Cardiac muscle cell (in vitro differentiated cells and primary cell): Measurements from ENCODE around the gene NHSL2. TPM values are rescaled to one million over a fixed set of nuclear protein-coding genes. Genes with fewer than 3 reads are reported as not detected.

Source experiments
- DNase-seq, 2 donors: peaks; one replicate each; pipeline versions ENCODE4 v3.0.0 to v3.0.0-alpha.2; 2010 to 2017; ENCODE audit warnings: low read depth in 1 of 2, low spot score in 1 of 2
- H3K27ac ChIP-seq: fragments of 200-600 bp; sonication (generic); 2 replicates; pipeline ENCODE4 v1.5.1; 2016
- H3K27me3 ChIP-seq: fragments of 200-600 bp; sonication (generic); 2 replicates; pipeline ENCODE4 v1.6.0; 2016; ENCODE audit warnings: control low read depth
- H3K36me3 ChIP-seq: fragments of 200-600 bp; sonication (generic); 2 replicates; pipeline ENCODE4 v1.5.1; 2016; ENCODE audit warnings: control low read depth
- H3K4me1 ChIP-seq: fragments of 200-600 bp; sonication (generic); 2 replicates; pipeline ENCODE4 v1.8.1; 2017; ENCODE audit warnings: low read depth, mild to moderate bottlenecking, mixed run types
- H3K4me3 ChIP-seq: fragments of 200-600 bp; sonication (generic); 2 replicates; pipeline ENCODE4 v1.5.1; 2016; ENCODE audit warnings: mild to moderate bottlenecking
- H3K9me3 ChIP-seq: fragments of 200-600 bp; sonication (generic); 2 replicates; pipeline ENCODE4 v1.5.1; 2017; ENCODE audit warnings: low read depth, mild to moderate bottlenecking, control low read depth
- polyA plus RNA-seq: library from polyadenylated mRNA; unstranded; fragments of >200 nt; fragmentation: Nextera tagmentation; extraction: Ambion mirVana; gene quantifications from 2 replicates; pipeline ENCODE4 v1.2.1, GENCODE V29; 2016
- total RNA-seq: library from RNA; depleted of rRNA; stranded (reverse); fragments of >200 nt; gene quantifications from 2 replicates; pipeline ENCODE4 v1.2.3, GENCODE V29; 2016
- TF ChIP-seq, protein P1 (sequence below): IDR thresholded peaks from 2 replicates; pipeline ENCODE4 v1.5.1; 2012; ENCODE audit warnings: low read depth, mild to moderate bottlenecking, low read length

Gene NHSL2
- total and polyA plus RNA-seq, 2 experiments from 2014 or later, result 6.6 to 7.9 TPM

DNA sequence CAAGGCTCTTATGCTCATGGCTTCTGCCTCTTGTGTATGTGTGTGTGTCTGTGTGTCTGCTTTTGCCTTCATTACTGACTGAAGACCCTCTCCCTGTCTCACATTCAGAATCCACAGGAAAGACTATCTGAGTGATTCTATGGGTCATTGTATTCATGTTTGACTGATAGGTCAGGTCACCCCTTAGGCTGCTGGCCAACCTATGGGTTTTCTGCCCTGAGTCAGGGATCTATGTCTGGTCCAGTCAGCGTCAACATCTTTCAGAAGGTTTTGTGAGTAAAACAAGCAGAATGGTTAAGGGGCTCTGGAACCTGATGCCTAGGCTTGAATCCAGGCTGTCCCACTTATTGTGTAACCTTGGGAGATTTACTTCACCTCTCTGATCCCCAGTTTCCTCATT lies 30.5 kb downstream of the NHSL2 start:
- peaks cover 10% of the 10 kb centered on the region for H3K4me1 ChIP-seq
- H3K9me3 ChIP-seq, result no peaks in the 10 kb centered on the region
- no peak overlapping the region for H3K4me3 ChIP-seq
- no peak for DNase-seq
- H3K27ac ChIP-seq, result peak overlapping the region; percentile 75
- H3K27me3 ChIP-seq, result no peaks in the 10 kb centered on the region
- H3K36me3 ChIP-seq, result no peaks in the 10 kb centered on the region
- TF ChIP-seq, protein P1, sequence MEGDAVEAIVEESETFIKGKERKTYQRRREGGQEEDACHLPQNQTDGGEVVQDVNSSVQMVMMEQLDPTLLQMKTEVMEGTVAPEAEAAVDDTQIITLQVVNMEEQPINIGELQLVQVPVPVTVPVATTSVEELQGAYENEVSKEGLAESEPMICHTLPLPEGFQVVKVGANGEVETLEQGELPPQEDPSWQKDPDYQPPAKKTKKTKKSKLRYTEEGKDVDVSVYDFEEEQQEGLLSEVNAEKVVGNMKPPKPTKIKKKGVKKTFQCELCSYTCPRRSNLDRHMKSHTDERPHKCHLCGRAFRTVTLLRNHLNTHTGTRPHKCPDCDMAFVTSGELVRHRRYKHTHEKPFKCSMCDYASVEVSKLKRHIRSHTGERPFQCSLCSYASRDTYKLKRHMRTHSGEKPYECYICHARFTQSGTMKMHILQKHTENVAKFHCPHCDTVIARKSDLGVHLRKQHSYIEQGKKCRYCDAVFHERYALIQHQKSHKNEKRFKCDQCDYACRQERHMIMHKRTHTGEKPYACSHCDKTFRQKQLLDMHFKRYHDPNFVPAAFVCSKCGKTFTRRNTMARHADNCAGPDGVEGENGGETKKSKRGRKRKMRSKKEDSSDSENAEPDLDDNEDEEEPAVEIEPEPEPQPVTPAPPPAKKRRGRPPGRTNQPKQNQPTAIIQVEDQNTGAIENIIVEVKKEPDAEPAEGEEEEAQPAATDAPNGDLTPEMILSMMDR, result no peak

DNA sequence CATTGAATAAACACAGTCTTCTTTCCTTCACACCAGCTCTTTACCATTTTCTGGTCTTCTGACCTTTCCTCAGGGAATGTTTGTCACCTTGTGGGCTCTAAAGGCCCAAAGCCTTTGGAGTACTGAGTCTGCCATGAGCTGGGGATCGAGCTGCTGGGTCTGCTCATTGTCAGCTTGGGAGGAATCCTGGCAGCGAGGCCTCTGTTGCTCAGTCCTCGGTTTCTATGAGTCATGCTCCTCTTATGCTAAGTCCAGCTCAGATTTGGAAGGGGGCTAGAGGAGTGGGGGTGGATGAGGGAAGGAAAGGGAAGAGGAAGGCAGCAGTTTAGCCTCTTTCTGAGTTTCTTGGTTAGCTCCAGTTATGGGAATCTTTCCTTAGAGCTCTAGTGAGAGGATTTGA lies 31.1 kb downstream of the NHSL2 start:
- Histone ChIP-seq H3K4me3 (no peak overlapping the region), H3K27ac (peak overlapping the region; percentile 75), H3K4me1 (peaks cover 10% of the 10 kb centered on the region), H3K9me3 (no peaks in the 10 kb centered on the region), H3K36me3 (no peaks in the 10 kb centered on the region), H3K27me3 (no peaks in the 10 kb centered on the region)
- DNase-seq, result peak; percentile 33 to 80
- TF ChIP-seq, protein P1, result no peak

DNA sequence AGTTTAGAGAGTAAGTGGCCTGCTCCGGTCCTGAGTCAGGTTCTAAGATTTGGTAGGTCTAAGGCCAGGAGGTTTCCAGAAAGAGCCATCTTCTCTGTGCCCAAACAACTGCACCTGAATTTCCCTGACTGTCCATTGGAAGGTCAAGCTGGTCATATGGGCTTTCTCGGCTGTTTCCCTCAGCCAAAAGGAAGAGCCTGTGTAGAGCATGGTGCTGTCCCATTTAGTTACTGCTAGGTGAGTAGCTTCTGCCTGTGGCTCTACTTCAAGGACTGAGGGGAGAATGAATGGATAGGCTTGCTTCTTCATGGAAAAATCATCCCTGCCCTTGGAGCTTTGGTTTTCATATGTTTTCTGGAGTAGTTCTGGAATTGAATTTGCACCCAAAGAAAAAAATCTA lies 33.7 kb downstream of the NHSL2 start:
- H3K4me1 ChIP-seq, result peaks cover 10% of the 10 kb centered on the region
- no peaks in the 10 kb centered on the region for H3K27me3 ChIP-seq
- no peak for DNase-seq
- no peaks in the 10 kb centered on the region for H3K9me3 ChIP-seq
- TF ChIP-seq, protein P1, result no peak
- no peak overlapping the region for H3K4me3 ChIP-seq
- H3K36me3 ChIP-seq, result no peaks in the 10 kb centered on the region
- H3K27ac ChIP-seq, result no peak overlapping the region

DNA sequence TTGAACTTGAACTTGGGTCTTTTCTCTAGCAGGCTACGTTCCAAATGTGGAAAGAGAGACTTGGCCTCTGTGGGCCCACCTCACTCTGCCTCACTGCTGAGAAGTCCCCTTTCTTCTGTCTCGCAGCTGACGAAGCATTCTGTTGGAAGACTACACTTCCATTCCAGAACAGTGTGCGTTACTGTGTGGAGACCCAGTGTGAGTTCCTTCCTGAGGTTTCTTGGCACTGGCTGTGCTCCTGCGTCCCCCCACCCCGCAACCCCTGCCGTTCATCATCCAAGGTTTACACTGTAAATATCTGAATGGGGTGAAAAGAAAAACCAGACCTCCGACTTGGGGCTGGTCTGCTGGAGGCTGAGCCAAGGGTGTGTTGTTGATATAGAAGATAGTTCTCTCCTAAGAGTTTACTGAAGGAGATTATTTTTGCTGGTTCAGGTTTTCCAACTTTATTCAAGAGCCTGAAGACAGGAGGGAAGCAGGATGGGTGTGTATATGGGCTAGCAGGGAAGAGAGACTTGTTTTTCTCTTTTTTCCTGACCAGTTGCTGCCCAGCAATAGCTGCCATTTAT lies 34.7 kb downstream of the NHSL2 start:
- H3K9me3 ChIP-seq, result no peaks in the 10 kb centered on the region
- TF ChIP-seq, protein P1, result no peak

DNA sequence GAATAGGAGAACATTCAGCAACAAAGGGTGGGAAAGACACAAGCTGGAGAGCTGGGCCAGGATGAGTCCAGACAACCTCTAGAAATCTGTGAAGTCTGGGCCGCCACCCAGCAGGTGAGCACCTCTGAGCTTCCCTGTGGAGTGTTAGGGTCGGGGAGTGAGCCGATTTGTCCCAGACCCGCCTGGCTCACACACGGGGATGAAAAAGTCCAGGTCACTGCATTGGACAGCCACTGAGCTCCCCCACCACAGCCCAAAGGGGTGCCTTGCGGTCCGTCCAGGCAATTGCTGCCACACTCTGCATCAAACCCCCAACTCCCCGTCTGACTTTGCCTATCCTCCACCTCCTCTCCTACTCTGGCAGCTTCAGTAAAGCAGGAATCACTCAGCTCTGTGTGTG lies 38.7 kb downstream of the NHSL2 start:
- Histone ChIP-seq H3K4me3 (no peak overlapping the region), H3K9me3 (no peaks in the 10 kb centered on the region), H3K27me3 (no peaks in the 10 kb centered on the region), H3K27ac (no peak overlapping the region), H3K36me3 (no peaks in the 10 kb centered on the region), H3K4me1 (peaks cover 9% of the 10 kb centered on the region)
- DNase-seq, result no peak
- TF ChIP-seq, protein P1, result no peak

More for the DNA sequence above, 34.7 kb downstream of the NHSL2 start:
- Histone ChIP-seq H3K27ac (no peak overlapping the region), H3K36me3 (no peaks in the 10 kb centered on the region), H3K4me3 (no peak overlapping the region), H3K4me1 (peaks cover 10% of the 10 kb centered on the region), H3K27me3 (no peaks in the 10 kb centered on the region)
- DNase-seq, result no peak
